CD14-positive monocyte (primary cell): ENCODE data around the gene IFI27. TPM values are rescaled to one million over a fixed set of nuclear protein-coding genes. Genes with fewer than 3 reads are reported as not detected.
"Not testable (repeated sequence)": the region's sequence is repeated elsewhere in the genome, so short reads cannot be mapped to it uniquely, and the experiment has no call there.

Source experiments
- DNase-seq, 3 donors: peaks; one replicate each; pipeline ENCODE4 v3.0.0-alpha.2; 2011 to 2022
- H2AFZ ChIP-seq: 2 replicates; pipeline ENCODE4 v1.6.0; 2012; ENCODE audit warnings: mild to moderate bottlenecking, low read depth, low read length, inconsistent platforms; ENCODE audit not compliant: insufficient read depth, poor library complexity, severe bottlenecking
- H3K27ac ChIP-seq, 2 donors: 1 replicate in 1 of 2; 2 replicates in 1 of 2; pipeline ENCODE4 v1.5.1; 2012 to 2013; ENCODE audit warnings: low read length in 2 of 2, control low read depth in 1 of 2, inconsistent platforms in 1 of 2, low read depth in 1 of 2, mild to moderate bottlenecking in 1 of 2
- H3K27me3 ChIP-seq, 2 donors: one replicate each; pipeline versions ENCODE4 v1.6.0 to v1.6.1; 2011 to 2013; ENCODE audit warnings: low read length in 2 of 2; ENCODE audit not compliant: control insufficient read depth in 2 of 2, insufficient read depth in 2 of 2
- H3K36me3 ChIP-seq, 2 donors: replicated peaks in 1 of 2; 1 replicate in 1 of 2; 2 replicates in 1 of 2; pipeline versions ENCODE4 v1.5.1 to v1.6.1; 2012 to 2013; ENCODE audit warnings: low read length in 2 of 2, control low read depth in 1 of 2, inconsistent platforms in 1 of 2, mild to moderate bottlenecking in 1 of 2; ENCODE audit not compliant: insufficient read depth in 2 of 2, control insufficient read depth in 1 of 2
- H3K4me1 ChIP-seq, 2 donors: 1 replicate in 1 of 2; 2 replicates in 1 of 2; pipeline versions ENCODE4 v1.5.1 to v1.6.1; 2012 to 2013; ENCODE audit warnings: low read length in 2 of 2, control low read depth in 1 of 2, inconsistent platforms in 1 of 2, mild to moderate bottlenecking in 1 of 2, moderate library complexity in 1 of 2; ENCODE audit not compliant: insufficient read depth in 2 of 2, control insufficient read depth in 1 of 2
- H3K4me2 ChIP-seq: replicated peaks from 2 replicates; pipeline ENCODE3; 2012; ENCODE audit warnings: low read length, moderate library complexity, mild to moderate bottlenecking; ENCODE audit not compliant: poor library complexity, severe bottlenecking; ENCODE audit errors: extremely low read depth
- H3K4me3 ChIP-seq, 3 experiments: fragments of 200-600 bp in 1 of 3; sonication (generic) in 1 of 3; replicated peaks in 1 of 3; 1 replicate in 2 of 3; 2 replicates in 1 of 3; pipeline ENCODE4 v1.5.1; 2011 to 2013; ENCODE audit warnings: low read length in 3 of 3, mild to moderate bottlenecking in 3 of 3, control low read depth in 2 of 3, low read depth in 2 of 3, inconsistent platforms in 1 of 3, moderate library complexity in 1 of 3
- H3K79me2 ChIP-seq: 2 replicates; pipeline ENCODE4 v1.6.0; 2012; ENCODE audit warnings: mild to moderate bottlenecking, control low read depth, inconsistent platforms, low read length, moderate library complexity; ENCODE audit not compliant: insufficient read depth
- H3K9ac ChIP-seq: 2 replicates; pipeline ENCODE4 v1.6.0; 2017; ENCODE audit warnings: low read length, mild to moderate bottlenecking; ENCODE audit not compliant: insufficient read depth, poor library complexity, severe bottlenecking
- H3K9me3 ChIP-seq, 2 donors: replicated peaks in 1 of 2; 1 replicate in 1 of 2; 2 replicates in 1 of 2; pipeline versions ENCODE4 v1.5.1 to v1.6.1; 2012 to 2013; ENCODE audit warnings: low read length in 2 of 2, control low read depth in 1 of 2; ENCODE audit not compliant: control insufficient read depth in 1 of 2, insufficient read depth in 1 of 2
- H4K20me1 ChIP-seq: 2 replicates; pipeline ENCODE4 v1.6.0; 2012; ENCODE audit warnings: mild to moderate bottlenecking, low read length, control low read depth, moderate library complexity; ENCODE audit not compliant: insufficient read depth
- H3K27ac Mint-ChIP-seq, 7 donors: one replicate each; pipeline ENCODE4 v1.8.0; 2020; ENCODE audit warnings: mild to moderate bottlenecking in 7 of 7, mixed read lengths in 7 of 7, moderate library complexity in 6 of 7, inconsistent platforms in 2 of 7
- H3K27me3 Mint-ChIP-seq, 3 donors: one replicate each; pipeline ENCODE4 v1.8.0; 2021 to 2022; ENCODE audit warnings: low read depth in 3 of 3, mild to moderate bottlenecking in 3 of 3, mixed read lengths in 3 of 3, moderate library complexity in 3 of 3, inconsistent platforms in 1 of 3
- H3K36me3 Mint-ChIP-seq, 2 donors: one replicate each; pipeline ENCODE4 v1.8.0; 2020; ENCODE audit warnings: mixed read lengths in 2 of 2, inconsistent platforms in 1 of 2, mild to moderate bottlenecking in 1 of 2
- H3K4me1 Mint-ChIP-seq: one replicate; pipeline ENCODE4 v1.8.0; 2020; ENCODE audit warnings: mild to moderate bottlenecking, mixed read lengths
- H3K4me3 Mint-ChIP-seq, 2 donors: one replicate each; pipeline ENCODE4 v1.8.0; 2020; ENCODE audit warnings: mild to moderate bottlenecking in 2 of 2, mixed read lengths in 2 of 2, moderate library complexity in 1 of 2
- H3K9me3 Mint-ChIP-seq, 7 donors: one replicate each; pipeline ENCODE4 v1.8.0; 2020 to 2022; ENCODE audit warnings: mixed read lengths in 7 of 7, mild to moderate bottlenecking in 6 of 7, moderate library complexity in 6 of 7, inconsistent platforms in 2 of 7
- WGBS: methylation state at CpG from one replicate; pipeline ENCODE4 v1.1.5; 2013; ENCODE audit warnings: missing lambda C conversion rate; ENCODE audit not compliant: insufficient coverage; 5-methylcytosine and 5-hydroxymethylcytosine counted together
- intact Hi-C, 2 donors: fragments of 100-400 bp; cut with micrococcal nuclease; formaldehyde crosslinking; loops; one replicate each; pipeline versions ENCODE4 v1.15.0 to v1.15.1; 2023
- polyA plus RNA-seq, 3 donors: library from polyadenylated mRNA; depleted of rRNA in 1 of 3; unstranded in 2 of 3; stranded (reverse) in 1 of 3; fragments of 300-500 nt in 2 of 3; fragments of >200 nt in 1 of 3; fragmentation: Illumina TruSeq in 2 of 3; gene quantifications; 1 replicate in 2 of 3; 2 replicates in 1 of 3; pipeline ENCODE4 v1.2.3, GENCODE V29; 2012 to 2021
- TF ChIP-seq, protein P1 (sequence below): fragments of 200-600 bp; IDR thresholded peaks from one replicate; pipeline ENCODE4 v1.8.0; 2022; ENCODE audit warnings: antibody characterized with exemption, mild to moderate bottlenecking

The IFI27 gene
- polyA plus RNA-seq, 3 donors, result 3.0 to 3.9 (median 3.3) TPM

DNA sequence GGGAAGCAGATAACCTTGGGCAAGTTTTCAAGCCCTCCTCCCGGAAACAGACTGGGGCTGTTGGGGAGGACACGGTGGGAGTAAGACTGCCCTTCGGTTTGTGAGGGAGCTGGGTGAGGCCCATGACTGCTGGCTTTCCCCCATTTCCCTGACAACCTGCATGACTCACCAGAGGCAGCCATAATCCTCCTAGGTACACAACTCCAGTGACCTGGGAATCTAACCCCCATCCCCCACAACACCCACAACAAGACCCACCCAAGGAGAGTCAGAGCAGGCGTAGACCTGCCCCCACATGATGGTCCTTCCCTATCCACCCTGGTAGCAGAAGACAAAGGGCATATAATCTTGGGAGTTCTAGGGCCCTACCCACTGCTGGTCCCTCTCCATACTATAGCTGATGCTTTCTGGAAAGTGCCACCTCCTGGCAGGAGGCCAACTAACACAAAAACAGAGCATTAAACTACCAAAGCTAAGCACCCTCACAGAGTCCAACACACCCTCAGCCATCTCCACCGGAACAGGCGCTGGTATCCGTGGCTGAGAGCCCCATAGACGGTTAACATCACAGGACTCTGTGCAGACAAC, 44.4 kb upstream of the IFI27 start:
- TF ChIP-seq, protein P1, sequence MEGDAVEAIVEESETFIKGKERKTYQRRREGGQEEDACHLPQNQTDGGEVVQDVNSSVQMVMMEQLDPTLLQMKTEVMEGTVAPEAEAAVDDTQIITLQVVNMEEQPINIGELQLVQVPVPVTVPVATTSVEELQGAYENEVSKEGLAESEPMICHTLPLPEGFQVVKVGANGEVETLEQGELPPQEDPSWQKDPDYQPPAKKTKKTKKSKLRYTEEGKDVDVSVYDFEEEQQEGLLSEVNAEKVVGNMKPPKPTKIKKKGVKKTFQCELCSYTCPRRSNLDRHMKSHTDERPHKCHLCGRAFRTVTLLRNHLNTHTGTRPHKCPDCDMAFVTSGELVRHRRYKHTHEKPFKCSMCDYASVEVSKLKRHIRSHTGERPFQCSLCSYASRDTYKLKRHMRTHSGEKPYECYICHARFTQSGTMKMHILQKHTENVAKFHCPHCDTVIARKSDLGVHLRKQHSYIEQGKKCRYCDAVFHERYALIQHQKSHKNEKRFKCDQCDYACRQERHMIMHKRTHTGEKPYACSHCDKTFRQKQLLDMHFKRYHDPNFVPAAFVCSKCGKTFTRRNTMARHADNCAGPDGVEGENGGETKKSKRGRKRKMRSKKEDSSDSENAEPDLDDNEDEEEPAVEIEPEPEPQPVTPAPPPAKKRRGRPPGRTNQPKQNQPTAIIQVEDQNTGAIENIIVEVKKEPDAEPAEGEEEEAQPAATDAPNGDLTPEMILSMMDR, result no peak
- Histone ChIP-seq H3K4me2 (no peak overlapping the region), H3K9me3 (peaks cover 0 to 9% of the 10 kb centered on the region in 2 donors), H2AFZ (no peak overlapping the region), H4K20me1 (peaks cover 83% of the 10 kb centered on the region), H3K27me3 (no peaks in the 10 kb centered on the region), H3K36me3 (peaks cover 15 to 38% of the 10 kb centered on the region in 2 donors), H3K79me2 (peaks cover 83% of the 10 kb centered on the region), H3K4me1 (no peaks in the 10 kb centered on the region), H3K9ac (no peak overlapping the region), H3K27ac (no peak overlapping the region), H3K4me3 (no peak overlapping the region)
- Mint-ChIP-seq H3K27me3 (peaks cover 0 to 1% (median under 1%) of the 10 kb centered on the region in 3 donors), H3K27ac (peak overlapping the region in 4 of 7 donors; percentile 1 to 72 (median 23)), H3K4me1 (peaks cover 16% of the 10 kb centered on the region), H3K9me3 (peaks cover 12 to 22% (median 19%) of the 10 kb centered on the region in 7 donors), H3K4me3 (no peak overlapping the region), H3K36me3 (peaks cover 35 to 58% of the 10 kb centered on the region in 2 donors)
- 96% methylated on average over 4 of the region's 8 CpGs for WGBS
- no peak for DNase-seq
- intact Hi-C loops, result no loop called here

DNA sequence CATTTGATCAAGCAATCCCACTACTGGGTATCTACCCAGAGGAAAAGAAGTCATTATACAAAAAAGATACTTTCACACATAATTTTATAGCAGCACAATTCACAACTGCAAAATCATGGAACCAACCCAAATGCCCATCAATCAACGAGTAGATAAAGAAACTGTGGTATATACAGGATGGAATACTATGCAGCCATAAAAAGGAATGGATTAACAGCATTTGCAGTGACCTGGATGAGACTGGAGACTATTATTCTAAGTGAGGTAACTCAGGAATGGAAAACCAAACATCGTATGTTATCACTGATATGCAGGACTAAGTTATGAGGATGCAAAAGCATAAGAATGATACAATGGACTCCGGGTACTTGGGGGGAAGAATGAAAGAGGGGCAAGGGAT, 38.5 kb upstream of the IFI27 start:
- intact Hi-C loops, H3K27me3 ChIP-seq, H3K4me3 ChIP-seq, H3K9ac ChIP-seq, H3K27me3 Mint-ChIP-seq, H3K27ac Mint-ChIP-seq, H3K27ac ChIP-seq, H3K4me1 ChIP-seq, H3K4me3 Mint-ChIP-seq, DNase-seq, H2AFZ ChIP-seq, H3K4me2 ChIP-seq: not testable (repeated sequence)
- peaks cover 13 to 20% of the 10 kb centered on the region in 2 donors for H3K9me3 ChIP-seq
- peaks cover 98% of the 10 kb centered on the region for H3K79me2 ChIP-seq
- Mint-ChIP-seq H3K4me1 (peaks cover 12% of the 10 kb centered on the region), H3K36me3 (peaks cover 36 to 53% of the 10 kb centered on the region in 2 donors), H3K9me3 (peaks cover 34 to 54% (median 49%) of the 10 kb centered on the region in 7 donors)
- peaks cover 2 to 17% of the 10 kb centered on the region in 2 donors for H3K36me3 ChIP-seq
- peaks cover 55% of the 10 kb centered on the region for H4K20me1 ChIP-seq
- WGBS, result 100% methylated on average over 1 of the region's 3 CpGs
